ENCODE measurements around the gene PLAGL2. TPM values are rescaled to one million over a fixed set of nuclear protein-coding genes. Genes with fewer than 3 reads are reported as not detected.
A peak's percentile ranks its signal among the peaks of the same experiment; 100 is the strongest.
"Not testable (repeated sequence)": the region's sequence is repeated elsewhere in the genome, so short reads cannot be mapped to it uniquely, and the experiment has no call there.

Gene PLAGL2
- 52.1 and 52.7 TPM in 2 replicates for total RNA-seq (ENCODE audit: low replicate concordance)
- long read RNA-seq, partial matches to known transcripts: 0 of 18 reads
- long read RNA-seq, other reads (novel, unspliced or antisense): 18 of 18 reads

DNA sequence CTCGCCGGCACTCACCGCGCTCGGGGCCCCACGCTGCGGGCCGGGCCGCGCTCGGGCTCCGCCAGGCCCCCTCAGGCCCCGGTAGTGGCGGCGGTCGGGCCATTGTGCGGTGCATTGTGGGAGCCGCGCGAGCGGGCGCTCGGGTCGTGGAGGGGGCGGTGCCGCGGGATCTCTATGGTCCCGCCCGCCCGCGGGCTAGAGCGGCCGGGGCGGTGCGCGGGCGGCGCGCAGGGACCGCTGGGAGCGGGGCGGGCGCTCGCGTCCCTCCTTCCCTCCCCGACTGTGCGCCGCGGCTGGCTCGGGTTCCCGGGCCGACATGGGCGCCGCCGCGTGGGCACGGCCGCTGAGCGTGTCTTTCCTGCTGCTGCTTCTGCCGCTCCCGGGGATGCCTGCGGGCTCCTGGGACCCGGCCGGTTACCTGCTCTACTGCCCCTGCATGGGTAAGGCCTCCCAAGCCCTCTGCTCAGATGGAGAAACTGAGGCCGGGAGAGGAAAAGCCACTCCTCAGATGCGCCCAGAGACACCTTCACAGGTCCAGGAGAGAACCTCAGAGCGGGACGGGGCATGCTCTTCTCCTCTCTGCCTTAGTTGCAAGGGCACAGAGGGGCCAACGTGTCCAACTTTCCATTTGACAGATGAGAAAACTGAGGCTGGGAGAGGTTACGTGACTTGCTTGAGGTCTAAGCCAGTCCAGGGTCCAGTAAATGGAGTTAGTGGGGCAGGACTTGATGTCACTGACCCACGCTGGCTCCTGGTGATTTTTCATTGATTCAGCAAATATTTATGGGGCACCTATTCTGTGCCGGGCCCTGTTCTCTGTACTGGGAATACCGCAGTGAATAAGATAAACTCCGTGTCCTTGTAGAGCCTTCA, at the start of gene PLAGL2, which contains the start of gene POFUT1:
TSS of gene PLAGL2 (minus strand) at position 118 of the 873 bp plus-strand sequence. CDS start 5,565 bp downstream, outside the sequence.
TSS of gene POFUT1 (plus strand) at position 255 of the 873 bp plus-strand sequence. CDS start at position 317, 62 bp downstream.
- TF ChIP-seq, protein P1, sequence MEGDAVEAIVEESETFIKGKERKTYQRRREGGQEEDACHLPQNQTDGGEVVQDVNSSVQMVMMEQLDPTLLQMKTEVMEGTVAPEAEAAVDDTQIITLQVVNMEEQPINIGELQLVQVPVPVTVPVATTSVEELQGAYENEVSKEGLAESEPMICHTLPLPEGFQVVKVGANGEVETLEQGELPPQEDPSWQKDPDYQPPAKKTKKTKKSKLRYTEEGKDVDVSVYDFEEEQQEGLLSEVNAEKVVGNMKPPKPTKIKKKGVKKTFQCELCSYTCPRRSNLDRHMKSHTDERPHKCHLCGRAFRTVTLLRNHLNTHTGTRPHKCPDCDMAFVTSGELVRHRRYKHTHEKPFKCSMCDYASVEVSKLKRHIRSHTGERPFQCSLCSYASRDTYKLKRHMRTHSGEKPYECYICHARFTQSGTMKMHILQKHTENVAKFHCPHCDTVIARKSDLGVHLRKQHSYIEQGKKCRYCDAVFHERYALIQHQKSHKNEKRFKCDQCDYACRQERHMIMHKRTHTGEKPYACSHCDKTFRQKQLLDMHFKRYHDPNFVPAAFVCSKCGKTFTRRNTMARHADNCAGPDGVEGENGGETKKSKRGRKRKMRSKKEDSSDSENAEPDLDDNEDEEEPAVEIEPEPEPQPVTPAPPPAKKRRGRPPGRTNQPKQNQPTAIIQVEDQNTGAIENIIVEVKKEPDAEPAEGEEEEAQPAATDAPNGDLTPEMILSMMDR (conservative IDR thresholded peaks at IDR 0.05): peak; percentile 45
- H3K36me3 Mint-ChIP-seq: peaks cover 6% of the 10 kb centered on the region
- peaks cover 54% of the 10 kb centered on the region for H3K4me1 Mint-ChIP-seq (ENCODE audit: unreplicated experiment)
- H3K27ac Mint-ChIP-seq: peak within 1 kb of the TSS; percentile 97
- peak within 1 kb of the TSS; percentile 99 for H3K4me3 Mint-ChIP-seq
- H3K9me3 Mint-ChIP-seq: no peaks in the 10 kb centered on the region
- H3K27me3 Mint-ChIP-seq: no peaks in the 10 kb centered on the region
- peak; percentile 96 for DNase-seq (ENCODE audit: extremely low spot score, unreplicated experiment)

- H3K4me1 Mint-ChIP-seq (ENCODE audit: unreplicated experiment): peaks cover 10% of the 10 kb centered on the region
Observed at GRCh38 chr20:32252189-32252588, 44.6 kb upstream of the PLAGL2 start.

DNA sequence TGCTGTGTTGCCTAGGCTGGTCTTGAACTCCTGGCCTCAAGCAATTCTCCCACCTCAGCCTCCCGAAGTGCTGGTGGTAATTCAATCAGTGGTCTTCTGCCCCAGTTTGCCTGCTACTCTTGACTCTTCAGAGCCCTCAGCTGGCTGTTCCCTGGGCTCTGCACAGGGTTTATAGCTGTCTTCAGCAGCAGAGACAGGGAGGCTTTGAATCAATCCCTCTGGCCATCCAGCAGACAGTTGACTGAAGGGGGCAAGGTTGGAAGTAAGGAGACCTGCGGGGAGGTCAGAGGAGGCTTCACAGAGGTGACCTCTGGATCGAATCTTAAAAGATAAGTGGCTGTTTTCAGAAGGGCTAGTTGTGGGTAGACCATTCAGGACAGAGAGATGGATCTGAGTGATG, 43.9 kb upstream of the PLAGL2 start:
- peaks cover 6% of the 10 kb centered on the region for H3K4me1 Mint-ChIP-seq (ENCODE audit: unreplicated experiment)
- H3K4me3 Mint-ChIP-seq: no peak overlapping the region
- H3K27ac Mint-ChIP-seq: no peak overlapping the region
- DNase-seq (ENCODE audit: extremely low spot score, unreplicated experiment): no peak
- no peaks in the 10 kb centered on the region for H3K36me3 Mint-ChIP-seq
- TF ChIP-seq, protein P1 (conservative IDR thresholded peaks at IDR 0.05): no peak
- H3K9me3 Mint-ChIP-seq: peaks cover 4% of the 10 kb centered on the region
- H3K27me3 Mint-ChIP-seq: peaks cover 10% of the 10 kb centered on the region

More at GRCh38 chr20:32252189-32252588, 44.6 kb upstream of the PLAGL2 start:
- Mint-ChIP-seq H3K27me3 (peaks cover 10% of the 10 kb centered on the region), H3K4me3 (no peak overlapping the region), H3K9me3 (peaks cover 4% of the 10 kb centered on the region), H3K27ac (no peak overlapping the region), H3K36me3 (no peaks in the 10 kb centered on the region)
- DNase-seq (ENCODE audit: extremely low spot score, unreplicated experiment): no peak
- TF ChIP-seq, protein P1 (conservative IDR thresholded peaks at IDR 0.05): no peak

- no peak overlapping the region for H3K4me3 Mint-ChIP-seq
- TF ChIP-seq, protein P1 (conservative IDR thresholded peaks at IDR 0.05): no peak
- H3K27ac Mint-ChIP-seq: no peak overlapping the region
- peaks cover 4% of the 10 kb centered on the region for H3K9me3 Mint-ChIP-seq
- DNase-seq (ENCODE audit: extremely low spot score, unreplicated experiment): no peak
- peaks cover 3% of the 10 kb centered on the region for H3K4me1 Mint-ChIP-seq (ENCODE audit: unreplicated experiment)
- peaks cover 10% of the 10 kb centered on the region for H3K27me3 Mint-ChIP-seq
- H3K36me3 Mint-ChIP-seq: no peaks in the 10 kb centered on the region
Observed at GRCh38 chr20:32249030-32249738, 41.6 kb upstream of the PLAGL2 start.

DNA sequence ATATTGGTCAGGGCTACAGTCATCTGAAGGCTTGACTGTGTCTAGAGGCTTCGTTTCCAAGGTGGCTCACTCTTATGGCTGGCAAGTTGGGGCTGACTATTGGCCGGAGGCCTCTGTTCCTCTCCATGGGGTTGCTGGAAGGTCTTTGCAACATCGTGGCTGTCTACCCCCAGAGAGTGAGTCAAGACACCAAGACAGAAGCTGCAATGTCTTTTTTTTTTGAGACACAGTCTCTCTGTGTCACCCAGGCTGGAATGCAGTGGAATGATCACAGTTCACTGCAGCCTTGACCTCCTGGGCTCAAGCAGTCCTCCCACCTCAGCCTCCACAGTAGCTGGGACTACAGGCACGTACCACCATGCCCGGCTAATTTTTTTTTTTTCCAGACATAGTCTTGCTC, 40.5 kb upstream of the PLAGL2 start:
- peaks cover 10% of the 10 kb centered on the region for H3K27me3 Mint-ChIP-seq
- H3K4me3 Mint-ChIP-seq: no peak overlapping the region
- no peaks in the 10 kb centered on the region for H3K36me3 Mint-ChIP-seq
- DNase-seq (ENCODE audit: extremely low spot score, unreplicated experiment): no peak
- no peak overlapping the region for H3K27ac Mint-ChIP-seq
- TF ChIP-seq, protein P1 (conservative IDR thresholded peaks at IDR 0.05): no peak
- peaks cover 4% of the 10 kb centered on the region for H3K4me1 Mint-ChIP-seq (ENCODE audit: unreplicated experiment)
- H3K9me3 Mint-ChIP-seq: no peaks in the 10 kb centered on the region

DNA sequence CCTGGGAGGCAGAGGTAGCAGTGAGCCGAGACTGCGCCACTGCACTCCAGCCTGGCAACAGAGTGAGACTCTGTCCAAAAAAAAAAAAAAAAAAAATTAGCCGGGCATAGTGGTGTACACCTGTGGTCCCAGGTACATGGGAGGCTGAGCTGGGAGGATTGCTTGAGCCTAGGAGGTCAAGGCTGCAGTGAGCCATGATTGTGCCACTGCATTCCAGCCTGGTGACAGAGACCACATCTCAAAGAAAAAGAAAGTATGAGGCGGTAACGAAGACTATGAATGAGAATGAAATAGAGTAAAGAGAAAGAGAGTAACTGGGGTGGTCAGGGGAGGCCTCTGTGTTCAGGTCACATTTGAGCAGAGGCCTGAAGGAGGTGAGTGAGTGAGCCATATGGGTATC, 38.7 kb upstream of the PLAGL2 start:
- H3K27me3 Mint-ChIP-seq, H3K36me3 Mint-ChIP-seq: not testable (repeated sequence)

More for the DNA sequence above, 38.7 kb upstream of the PLAGL2 start:
- H3K4me1 Mint-ChIP-seq (ENCODE audit: unreplicated experiment); DNase-seq (ENCODE audit: extremely low spot score, unreplicated experiment); H3K9me3 Mint-ChIP-seq; H3K27ac Mint-ChIP-seq; H3K4me3 Mint-ChIP-seq: not testable (repeated sequence)
